ENCODE measurements around the gene PRDX3.

PRDX3 gene

GRCh38 chr10:119178372-119179119 lies at the start of gene PRDX3:
Gene PRDX3, minus strand, starts transcription at chr10:119178812. Its CDS starts 22 bp downstream, at chr10:119178790.
- peak; percentile 92 for DNase-seq (ENCODE audit: low read depth)

GRCh38 chr10:119227825-119228224 lies 49.2 kb upstream of the PRDX3 start:
- no peak for DNase-seq (ENCODE audit: low read depth)

GRCh38 chr10:119225083-119225658 lies 46.6 kb upstream of the PRDX3 start:
- DNase-seq (ENCODE audit: low read depth): no peak

- DNase-seq (ENCODE audit: low read depth): no peak
Observed at GRCh38 chr10:119222966-119223386, 44.4 kb upstream of the PRDX3 start.

- DNase-seq (ENCODE audit: low read depth): no peak
Observed at GRCh38 chr10:119222537-119222936, 43.9 kb upstream of the PRDX3 start.

GRCh38 chr10:119221666-119222065 lies 43.1 kb upstream of the PRDX3 start:
- DNase-seq (ENCODE audit: low read depth): no peak

- no peak for DNase-seq (ENCODE audit: low read depth)
Observed at GRCh38 chr10:119221201-119221600, 42.6 kb upstream of the PRDX3 start.

- DNase-seq (ENCODE audit: low read depth): no peak
Observed at GRCh38 chr10:119219871-119220270, 41.3 kb upstream of the PRDX3 start.

GRCh38 chr10:119217991-119218490 lies 39.4 kb upstream of the PRDX3 start:
- DNase-seq (ENCODE audit: low read depth): no peak

- no peak for DNase-seq (ENCODE audit: low read depth)
Observed at GRCh38 chr10:119217401-119217800, 38.8 kb upstream of the PRDX3 start.

- no peak for DNase-seq (ENCODE audit: low read depth)
Observed at GRCh38 chr10:119216127-119216526, 37.5 kb upstream of the PRDX3 start.

- no peak for DNase-seq (ENCODE audit: low read depth)
Observed at GRCh38 chr10:119215371-119215770, 36.8 kb upstream of the PRDX3 start.

- DNase-seq (ENCODE audit: low read depth): no peak
Observed at GRCh38 chr10:119211625-119212441, 33.2 kb upstream of the PRDX3 start.

GRCh38 chr10:119211176-119211575 lies 32.6 kb upstream of the PRDX3 start:
- DNase-seq (ENCODE audit: low read depth): no peak

- DNase-seq (ENCODE audit: low read depth): no peak
Observed at GRCh38 chr10:119210633-119211032, 32.0 kb upstream of the PRDX3 start.

GRCh38 chr10:119209736-119210355 lies 31.2 kb upstream of the PRDX3 start:
- no peak for DNase-seq (ENCODE audit: low read depth)

- DNase-seq (ENCODE audit: low read depth): no peak
Observed at GRCh38 chr10:119209035-119209735, 30.6 kb upstream of the PRDX3 start.

- no peak for DNase-seq (ENCODE audit: low read depth)
Observed at GRCh38 chr10:119208553-119208940, 29.9 kb upstream of the PRDX3 start.

GRCh38 chr10:119207713-119208552 lies 29.3 kb upstream of the PRDX3 start:
- DNase-seq (ENCODE audit: low read depth): no peak

- DNase-seq (ENCODE audit: low read depth): peak; percentile 94
Observed at GRCh38 chr10:119207366-119207666, 28.7 kb upstream of the PRDX3 start, which contains the start of gene GRK5. Gene GRK5, plus strand, starts transcription at chr10:119207571. Its CDS starts 347 bp downstream, at chr10:119207918.

Data from activated T-cell treated with anti-CD3 and anti-CD28 coated beads for 24 hours (primary cell).